HG03196 (cell line): Measurements from ENCODE around the gene TRMT11.

Source experiments
- ATAC-seq: cut with Tn5 transposase; IDR thresholded peaks from one replicate; pipeline ENCODE4 v1.9.1; 2021; ENCODE audit not compliant: unreplicated experiment

TRMT11 gene

DNA sequence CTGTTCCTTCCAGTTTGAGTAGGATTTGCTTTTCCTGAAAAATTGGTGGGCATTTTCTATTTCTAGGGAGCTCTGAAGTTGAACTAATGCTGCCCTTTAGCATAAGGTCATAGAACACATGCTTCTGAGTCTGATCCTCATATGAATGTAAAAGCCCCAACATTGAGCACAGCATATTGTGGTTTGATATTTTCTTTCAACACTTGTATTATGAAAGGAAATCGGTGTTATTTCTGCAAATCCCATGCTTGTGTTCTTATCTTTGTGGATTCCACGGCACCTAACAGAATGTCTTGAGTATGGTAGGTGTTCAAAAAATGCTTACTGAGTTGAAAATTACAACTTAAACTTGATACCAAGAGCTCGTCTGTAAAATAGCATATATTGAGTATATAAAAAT is 85.8 kb downstream of the TRMT11 start:
- ATAC-seq = no peak

DNA sequence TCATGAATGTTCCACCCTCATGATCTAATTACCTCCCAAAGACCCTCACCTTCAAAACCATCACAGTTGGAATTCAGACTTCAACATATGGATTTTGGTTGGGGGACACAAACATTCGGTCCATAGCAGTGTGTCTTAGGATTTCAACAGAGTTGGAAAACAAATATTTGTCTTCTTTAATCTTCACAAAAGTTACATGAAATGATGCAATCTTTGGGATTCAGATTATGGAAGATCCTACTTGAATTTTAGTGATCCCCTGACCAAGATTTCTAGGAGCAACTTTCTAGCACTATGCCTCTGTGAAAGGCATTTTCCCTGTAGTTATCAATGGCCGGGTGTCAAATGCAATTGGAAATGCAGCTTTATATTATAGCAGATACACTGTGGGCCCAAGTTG is 86.5 kb downstream of the TRMT11 start:
- no peak for ATAC-seq

DNA sequence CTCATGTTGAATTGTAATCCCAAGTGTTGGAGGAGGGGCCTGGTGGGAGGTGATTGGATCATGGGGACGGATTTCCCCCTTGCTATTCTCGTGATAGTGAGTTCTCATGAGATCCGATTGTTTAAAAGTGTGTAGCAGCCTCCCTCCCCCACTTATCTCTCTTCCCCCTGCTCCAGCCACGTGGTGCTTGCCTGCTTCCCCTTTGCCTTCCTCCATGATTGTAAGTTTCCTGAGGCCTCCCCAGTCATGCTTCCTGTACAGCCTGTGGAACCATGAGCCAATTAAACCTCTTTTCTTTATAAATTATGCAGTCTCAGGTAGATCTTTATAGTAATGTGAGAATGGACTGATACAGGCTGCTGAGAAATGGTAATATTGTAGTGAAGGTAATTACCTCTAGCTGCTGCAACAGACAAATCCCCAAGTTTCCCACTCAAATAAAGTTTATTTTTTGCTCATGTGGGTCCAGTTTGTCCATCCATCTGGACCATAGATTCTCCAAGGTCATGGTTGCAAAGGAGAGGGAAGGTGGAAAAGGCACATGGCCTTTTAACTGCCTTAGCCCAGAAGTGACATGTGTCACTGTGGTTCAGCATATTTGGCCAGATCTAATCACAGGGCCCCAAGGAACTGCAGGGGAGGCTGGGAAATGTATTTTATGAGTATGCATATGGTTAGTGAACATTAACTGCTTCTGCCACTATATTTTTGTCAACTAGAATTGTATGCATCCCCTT is 89.2 kb downstream of the TRMT11 start:
- ATAC-seq = no peak

DNA sequence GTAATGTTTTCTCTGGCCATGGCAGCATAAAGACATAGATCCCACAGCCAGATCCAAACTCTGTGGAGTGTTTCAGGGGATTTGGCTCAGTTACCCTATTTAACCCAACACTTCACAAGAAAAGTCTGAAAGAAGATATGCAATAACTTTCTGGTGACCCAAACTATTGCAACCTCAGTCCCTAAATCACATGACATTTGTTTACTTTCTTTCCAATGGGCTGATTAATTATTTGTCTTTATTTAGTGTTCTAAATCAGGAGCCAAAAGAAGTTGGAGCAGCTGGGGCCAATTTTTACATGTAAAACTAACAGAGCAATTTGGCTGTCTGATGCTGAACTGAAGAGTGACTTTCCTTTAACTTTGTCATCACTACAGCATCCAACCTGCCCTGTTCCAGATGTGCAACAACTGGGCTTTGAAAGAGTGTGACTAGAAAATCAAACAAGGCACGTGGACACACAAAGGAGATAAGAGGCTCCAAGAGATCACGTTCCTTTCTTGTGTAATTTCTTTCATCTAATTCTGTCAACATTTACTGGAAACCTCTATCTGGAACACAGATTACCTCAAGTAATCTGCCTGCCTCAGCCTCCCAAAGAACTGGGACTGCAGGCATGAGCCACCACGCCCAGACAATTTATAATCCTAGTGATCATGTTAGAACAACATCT is 90.8 kb downstream of the TRMT11 start:
- ATAC-seq = no peak

DNA sequence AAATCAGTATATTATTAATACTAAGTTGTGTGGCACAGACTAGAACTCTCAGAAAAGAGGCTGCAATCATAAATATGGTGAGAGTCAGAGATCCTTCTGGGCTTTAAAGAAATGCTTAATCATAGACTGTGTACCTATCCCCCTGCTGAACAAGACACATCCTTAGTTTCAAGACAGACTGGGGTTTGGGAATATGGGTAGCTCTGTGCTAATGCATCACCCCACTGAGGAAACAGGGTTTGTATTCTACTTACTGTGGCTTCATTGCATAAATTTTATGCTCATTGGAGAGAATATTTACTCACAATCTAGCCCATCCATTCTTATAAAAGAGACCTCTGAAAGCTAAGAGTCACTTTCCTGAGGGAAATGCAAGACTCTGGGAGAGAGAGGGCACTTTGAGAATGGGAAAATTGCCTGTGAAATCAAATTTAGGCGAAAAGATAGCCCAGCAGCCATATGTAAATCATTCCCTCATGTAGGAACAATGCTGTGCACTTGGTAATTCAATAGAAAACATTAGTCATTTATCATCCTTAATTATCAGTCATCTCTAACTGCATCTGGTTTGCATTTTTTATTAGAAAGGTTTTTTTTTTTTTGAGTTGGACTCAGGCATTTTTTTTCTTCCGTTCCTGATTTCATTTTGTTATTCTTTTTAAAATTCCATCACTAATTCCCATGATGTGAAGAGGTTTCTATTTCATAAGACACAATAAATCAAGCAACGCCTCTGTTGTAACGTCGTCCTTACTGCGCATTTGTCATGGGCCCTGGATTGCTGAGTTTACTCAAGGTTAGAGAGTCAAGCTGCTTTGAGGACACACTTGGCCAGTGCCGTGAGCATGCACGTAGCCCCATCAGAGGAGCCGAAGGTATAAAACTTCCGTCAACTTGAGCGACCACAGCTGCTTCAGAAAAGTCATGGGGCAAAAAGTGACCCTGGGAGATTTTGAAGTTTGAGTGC is 91.8 kb downstream of the TRMT11 start:
- no peak for ATAC-seq

DNA sequence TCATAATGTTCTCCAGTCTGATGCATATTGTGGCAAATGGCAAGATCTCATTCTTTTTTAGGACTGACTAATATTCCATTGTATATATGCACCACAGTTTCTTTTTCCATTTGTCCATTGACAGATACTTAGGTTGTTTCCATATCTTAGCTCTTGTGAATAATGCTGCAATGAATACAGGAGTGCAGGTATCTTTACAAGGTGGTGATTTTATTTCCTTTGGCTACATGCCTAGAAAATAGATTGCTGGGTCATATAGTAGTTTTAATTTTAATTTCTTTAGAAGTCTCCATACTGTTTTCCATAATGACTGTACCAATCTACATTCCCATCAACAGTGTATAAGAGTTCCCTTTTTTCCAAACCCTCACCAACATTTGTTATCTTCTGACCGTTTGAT is 97.5 kb downstream of the TRMT11 start:
- no peak for ATAC-seq

DNA sequence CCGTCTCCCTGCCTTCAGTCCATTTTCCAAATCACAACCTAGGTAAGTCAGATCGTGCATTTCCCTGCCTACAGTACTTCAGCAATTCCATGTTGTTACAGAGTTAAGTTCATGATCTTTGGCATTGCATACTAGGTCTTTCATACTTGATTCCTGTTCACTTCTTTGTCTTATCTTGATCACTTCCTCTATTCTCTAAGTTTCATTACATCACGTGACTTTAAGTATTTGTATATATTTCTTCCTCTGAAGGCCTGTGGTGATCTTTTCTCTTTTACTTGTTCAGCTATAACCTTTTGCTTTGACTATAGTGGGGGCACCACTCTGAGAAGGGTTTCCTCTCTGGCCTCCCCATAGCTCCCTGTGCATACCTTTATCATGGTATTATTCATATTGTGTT is 100.2 kb downstream of the TRMT11 start:
- ATAC-seq = no peak
